GM18520 (cell line): ENCODE measurements around the gene TBXA2R.
"Not testable (repeated sequence)": the region's sequence is repeated elsewhere in the genome, so short reads cannot be mapped to it uniquely, and the experiment has no call there.

Experiments used
- ATAC-seq: cut with Tn5 transposase; IDR thresholded peaks from one replicate; pipeline ENCODE4 v1.9.1; 2021; ENCODE audit not compliant: unreplicated experiment

The TBXA2R gene

DNA sequence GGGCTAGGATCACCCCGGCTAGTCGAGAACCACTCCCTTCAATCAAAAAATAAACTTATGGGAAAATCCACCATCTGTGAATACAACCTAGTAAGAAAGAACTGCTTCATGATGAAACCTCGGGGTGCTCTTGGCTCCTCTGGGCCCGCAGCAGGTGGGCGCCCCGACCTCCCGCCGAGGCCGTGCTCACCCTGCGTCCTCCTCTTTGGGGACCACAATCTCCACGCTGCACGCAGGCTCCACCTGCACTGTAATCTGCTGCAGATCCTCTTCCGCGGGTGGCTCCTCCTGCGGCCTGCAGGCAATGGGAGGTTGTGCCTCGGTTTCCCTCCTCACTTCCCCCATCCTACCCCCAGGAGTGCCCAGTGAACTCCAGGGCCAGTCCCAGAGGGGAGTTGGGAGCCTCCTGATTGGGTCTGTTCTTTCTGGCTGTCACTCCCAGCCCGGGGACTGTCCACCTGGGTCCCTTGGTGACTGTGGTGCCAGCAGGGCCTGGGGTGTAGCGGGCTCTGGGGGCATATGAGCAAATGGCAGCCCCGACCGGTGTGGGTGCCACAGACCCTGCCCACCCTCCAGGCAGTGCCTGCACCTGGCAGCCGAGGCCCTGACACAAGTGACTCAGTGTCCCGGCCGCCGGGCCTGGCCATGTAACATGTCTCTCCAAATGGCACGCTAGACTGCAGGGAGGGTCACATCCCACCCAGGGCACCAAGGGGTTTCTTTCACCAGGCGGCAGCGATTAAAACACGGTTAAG, 35.0 kb upstream of the TBXA2R start:
- ATAC-seq, result no peak

GRCh38 chr19:3639479-3639878, 32.8 kb upstream of the TBXA2R start:
- ATAC-seq, result no peak

DNA sequence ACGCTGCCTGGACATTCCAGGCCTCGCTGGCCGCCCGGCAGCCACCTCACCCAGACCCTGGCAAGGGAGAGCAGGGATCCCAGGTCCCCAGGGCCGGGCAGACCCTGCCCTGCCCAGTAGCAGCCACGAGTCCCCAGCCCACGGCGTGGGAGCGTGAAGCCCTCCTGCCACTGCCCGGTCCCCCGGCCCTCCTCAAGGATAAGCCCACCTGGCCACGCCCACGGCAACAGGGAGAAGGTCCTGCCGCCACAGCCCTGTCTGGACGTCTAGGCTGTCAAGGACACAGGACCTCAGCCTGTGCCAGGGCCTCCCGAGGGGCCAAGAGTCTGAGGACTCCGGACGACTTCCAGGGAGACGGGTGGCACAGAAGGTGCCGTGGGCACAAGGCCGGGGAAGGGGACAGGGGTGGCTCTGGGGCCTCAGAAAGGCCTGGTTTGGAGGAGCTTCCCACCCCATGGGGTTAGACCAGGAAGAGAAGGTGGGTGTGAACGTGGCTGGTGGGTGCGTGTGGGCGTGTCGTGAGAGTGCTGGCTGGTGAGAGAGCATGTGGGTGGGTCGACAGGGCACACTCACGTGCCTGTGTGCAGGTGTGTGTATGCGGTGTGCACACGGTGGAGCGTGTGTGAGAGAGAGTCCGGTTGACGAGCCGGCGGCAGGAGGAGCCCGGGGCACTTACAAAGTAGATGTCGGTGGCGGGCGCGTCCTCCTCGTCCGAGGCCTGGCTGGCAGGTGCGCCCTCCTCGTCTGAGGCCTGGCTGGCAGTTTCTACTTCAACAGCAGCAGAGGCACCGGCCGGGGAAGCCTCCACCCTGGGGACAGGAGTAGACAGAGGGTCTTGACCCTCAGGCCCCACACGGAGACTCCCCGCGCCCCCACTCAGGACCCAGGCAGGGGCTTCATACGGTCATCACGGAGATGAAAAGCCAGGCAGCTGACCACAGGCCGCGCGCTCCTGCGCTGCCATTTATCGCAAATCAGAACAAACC, 31.8 kb upstream of the TBXA2R start:
- ATAC-seq, result no peak

- ATAC-seq, result no peak
Observed at GRCh38 chr19:3637621-3638020, 30.9 kb upstream of the TBXA2R start.

DNA sequence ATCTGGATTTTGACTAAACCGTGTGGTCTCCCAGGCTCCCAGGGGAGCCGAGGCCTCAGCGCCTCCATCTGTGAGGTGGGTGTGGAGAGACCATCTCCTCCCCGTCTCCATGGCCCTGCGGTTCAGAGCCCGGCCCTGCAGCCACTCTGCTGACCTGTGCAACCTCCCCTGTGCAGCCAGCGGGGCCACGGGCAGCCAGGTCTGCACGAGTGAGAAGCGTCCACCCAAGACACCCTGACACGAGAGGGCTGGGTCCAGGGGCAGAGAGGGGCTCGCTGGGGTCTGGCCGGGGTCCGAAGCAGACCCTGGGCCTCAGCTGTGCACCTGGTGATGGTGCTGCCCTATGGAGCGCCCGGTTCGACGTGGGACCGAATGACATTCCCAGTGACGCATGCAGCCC, 30.3 kb upstream of the TBXA2R start:
- no peak for ATAC-seq

GRCh38 chr19:3636506-3636905, 29.8 kb upstream of the TBXA2R start:
- no peak for ATAC-seq

- no peak for ATAC-seq
Observed at GRCh38 chr19:3634496-3635045, 27.9 kb upstream of the TBXA2R start.

DNA sequence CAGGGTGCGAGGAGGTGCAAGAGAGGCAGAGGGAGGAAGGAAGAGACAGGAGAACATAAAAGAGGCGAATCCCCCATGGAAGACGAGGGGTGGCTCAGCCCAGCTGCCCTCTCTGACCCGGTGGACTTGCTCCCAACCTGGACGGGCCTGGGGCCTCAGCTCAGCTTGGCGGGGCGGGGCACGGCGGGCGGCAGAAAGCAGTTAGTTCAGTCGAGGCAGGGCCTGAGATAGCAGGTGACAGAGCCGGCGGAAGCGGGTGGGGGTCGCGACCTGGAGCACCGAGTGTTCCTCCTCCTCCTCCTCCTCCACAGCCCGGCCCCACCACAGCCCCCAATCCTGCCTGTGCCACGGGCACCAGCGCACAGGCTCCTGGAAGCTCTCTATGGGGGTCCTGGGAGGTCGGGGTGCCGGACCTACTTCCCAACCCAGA, 26.9 kb upstream of the TBXA2R start:
- ATAC-seq, result no peak

DNA sequence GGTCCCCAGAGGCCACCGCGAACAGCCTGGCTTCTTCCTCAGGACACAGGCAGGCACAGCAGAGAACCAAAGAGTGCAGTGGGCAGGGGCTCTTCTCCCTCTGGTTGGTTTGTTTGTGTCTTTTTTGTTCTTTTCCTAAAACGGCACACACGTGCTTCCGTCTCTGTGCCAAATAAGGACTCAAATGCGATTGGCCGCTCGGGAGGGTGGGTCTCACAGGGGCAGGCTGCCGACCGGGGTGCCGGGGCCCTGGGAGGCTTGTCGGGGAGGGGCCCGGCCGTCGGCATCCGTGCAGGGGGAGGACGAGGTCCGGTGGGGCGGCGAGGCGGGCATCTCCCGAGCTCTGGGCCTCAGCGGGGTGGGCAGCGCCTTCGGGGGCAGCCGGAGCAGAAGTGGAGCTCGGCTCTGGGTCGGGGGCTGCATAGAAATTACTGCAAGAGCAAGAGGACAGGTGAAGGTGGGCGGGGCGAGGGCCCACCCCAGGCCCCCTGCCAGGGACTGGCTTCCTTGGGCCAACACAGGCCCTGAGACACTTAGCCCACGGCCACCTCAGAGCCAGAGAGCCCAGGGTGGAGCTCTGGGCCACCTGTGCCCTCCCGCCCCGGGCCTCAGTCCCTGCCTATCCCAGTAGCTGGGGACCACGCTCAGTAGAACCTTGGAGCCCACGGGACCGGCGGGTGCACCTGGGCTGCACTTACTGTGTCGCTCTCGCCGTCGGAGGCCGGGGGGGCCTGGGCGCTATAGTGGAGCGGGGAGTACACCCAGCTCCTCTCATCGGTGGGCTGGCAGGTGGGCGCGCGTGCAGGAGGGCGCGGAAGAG, 26.3 kb upstream of the TBXA2R start:
- ATAC-seq, result no peak

- no peak for ATAC-seq
Observed at GRCh38 chr19:3632098-3632497, 25.4 kb upstream of the TBXA2R start.

DNA sequence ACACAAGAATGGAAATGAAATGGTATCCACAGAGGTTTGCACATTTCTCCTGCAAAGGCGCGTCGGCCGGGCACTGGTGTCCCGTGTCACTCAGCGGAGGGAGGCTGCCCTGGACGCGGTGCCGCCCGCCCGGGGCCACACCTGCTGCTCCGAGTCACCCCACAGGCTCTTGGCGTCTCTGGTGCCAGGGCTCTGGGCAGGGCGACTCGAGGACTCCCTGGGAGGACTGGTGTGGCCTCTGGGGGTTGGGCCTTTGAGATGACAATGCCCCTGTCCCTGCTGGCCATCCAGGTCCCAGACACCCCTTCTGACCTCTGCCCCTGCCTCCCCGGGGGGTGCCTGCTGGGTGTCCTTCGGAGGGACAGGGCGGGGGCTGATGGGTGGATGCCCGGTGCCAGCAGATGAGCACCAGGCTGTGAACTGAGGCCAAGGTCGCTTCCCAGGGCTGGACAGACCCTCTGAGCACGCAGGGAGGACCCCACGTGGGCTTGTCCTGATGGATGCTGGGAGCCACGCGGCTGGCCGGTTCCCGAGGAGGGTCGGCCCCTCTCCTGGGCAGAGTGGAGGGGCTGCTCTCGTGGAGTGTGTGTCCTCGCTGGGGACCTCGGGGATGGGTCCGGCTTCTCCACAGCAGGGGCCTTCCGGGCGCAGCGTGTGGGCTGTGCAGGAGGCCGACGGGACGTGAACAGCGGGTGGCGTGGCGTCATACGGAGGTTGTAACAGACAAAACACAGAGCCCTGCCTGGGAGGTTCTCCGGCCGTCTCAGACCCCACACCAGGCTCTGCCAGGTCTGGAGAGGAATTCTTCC, 24.6 kb upstream of the TBXA2R start:
- no peak for ATAC-seq

DNA sequence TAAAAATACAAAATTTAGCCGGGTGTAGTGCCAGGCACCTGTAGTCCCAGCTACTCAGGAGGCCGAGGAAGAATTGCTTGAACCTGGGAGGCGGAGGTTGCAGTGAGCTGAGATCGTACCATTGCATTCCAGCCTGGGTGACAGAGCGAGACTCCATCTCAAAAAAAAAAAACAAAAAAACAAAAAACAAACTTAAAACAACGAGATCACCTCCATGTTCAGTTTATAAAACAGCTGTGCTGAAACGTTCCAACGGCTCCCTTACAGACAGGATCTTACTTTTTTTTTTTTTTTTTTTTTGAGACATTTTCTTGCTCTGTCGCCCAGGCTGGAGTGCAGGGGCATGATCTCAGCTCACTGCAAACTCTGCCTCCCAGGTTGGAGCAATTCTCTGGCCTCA, 22.1 kb upstream of the TBXA2R start:
- not testable (repeated sequence) for ATAC-seq

- no peak for ATAC-seq
Observed at GRCh38 chr19:3627351-3627723, 20.7 kb upstream of the TBXA2R start.

GRCh38 chr19:3626473-3627350, 20.0 kb upstream of the TBXA2R start, which contains the start of gene CACTIN:
Gene CACTIN (minus strand): TSS chr19:3626790. CDS start chr19:3626762, 28 bp downstream.
- ATAC-seq, result peak; percentile 91

DNA sequence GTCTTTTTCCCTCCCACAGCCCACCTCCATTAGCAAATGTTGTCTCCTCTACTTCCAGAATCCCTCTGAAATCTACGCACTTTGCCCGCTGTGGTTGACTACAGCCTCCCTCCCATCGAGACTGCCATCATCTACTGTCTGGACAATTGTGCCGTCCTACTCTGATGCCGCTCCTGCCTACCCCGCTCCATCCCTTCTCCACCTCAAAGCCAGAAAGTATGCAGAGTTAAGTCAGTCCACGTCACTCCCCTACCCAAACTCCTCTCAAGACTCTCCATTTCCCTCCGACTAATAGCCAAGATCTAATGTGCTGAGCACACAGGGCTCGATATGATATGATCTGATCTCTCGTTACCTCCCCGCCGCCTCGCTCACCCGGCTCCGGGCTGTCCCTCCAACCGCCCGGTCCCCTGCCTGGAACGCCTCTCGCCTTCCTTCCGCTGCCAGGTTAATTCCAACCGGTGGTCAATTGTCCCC, 19.4 kb upstream of the TBXA2R start:
- ATAC-seq, result no peak

DNA sequence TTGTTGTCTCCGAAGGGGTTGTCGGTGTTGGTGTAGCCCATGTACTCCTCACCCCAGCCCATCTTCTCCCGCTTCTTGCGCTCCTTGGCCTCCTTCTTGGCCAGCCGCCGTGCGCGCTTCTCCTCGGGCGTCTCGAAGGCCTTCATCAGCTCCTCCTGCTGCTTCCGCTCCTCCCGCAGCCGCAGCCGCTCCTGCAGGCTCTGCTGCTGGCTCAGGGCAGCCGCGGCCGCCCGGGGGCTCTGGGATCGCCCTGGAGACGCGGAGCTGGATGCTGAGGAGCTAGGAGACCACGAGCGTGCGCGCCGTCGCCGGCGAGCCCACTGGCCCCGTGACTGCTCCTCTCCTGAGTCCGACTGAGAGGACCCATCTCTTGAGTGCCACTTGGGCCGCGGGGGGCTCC, 17.0 kb upstream of the TBXA2R start:
- ATAC-seq, result no peak

GRCh38 chr19:3622224-3622623, 15.5 kb upstream of the TBXA2R start:
- ATAC-seq, result no peak

GRCh38 chr19:3621689-3622088, 15.0 kb upstream of the TBXA2R start:
- no peak for ATAC-seq
